ENCODE data around the gene CAMTA1.

DNA sequence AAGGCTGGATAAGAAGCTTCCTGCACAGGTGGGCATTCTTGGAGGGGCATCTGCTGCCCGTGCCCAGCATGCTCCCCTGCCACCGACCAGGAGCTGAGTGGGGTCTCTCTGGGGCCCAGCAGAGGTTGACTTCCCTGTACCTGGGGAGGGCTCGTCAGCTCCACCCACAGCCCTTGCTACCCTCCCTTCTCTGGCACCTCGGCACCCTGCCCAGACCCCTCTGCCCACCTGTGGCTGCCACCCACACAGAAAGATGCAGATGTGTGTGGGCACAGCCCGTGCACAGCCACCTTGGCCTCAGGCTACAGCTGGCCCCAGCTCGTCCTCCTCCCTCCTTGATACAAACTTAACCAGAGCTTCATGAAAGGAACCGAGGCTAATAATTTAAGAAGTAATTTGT is 744.7 kb downstream of the CAMTA1 start:
- TF ChIP-seq, protein P1, sequence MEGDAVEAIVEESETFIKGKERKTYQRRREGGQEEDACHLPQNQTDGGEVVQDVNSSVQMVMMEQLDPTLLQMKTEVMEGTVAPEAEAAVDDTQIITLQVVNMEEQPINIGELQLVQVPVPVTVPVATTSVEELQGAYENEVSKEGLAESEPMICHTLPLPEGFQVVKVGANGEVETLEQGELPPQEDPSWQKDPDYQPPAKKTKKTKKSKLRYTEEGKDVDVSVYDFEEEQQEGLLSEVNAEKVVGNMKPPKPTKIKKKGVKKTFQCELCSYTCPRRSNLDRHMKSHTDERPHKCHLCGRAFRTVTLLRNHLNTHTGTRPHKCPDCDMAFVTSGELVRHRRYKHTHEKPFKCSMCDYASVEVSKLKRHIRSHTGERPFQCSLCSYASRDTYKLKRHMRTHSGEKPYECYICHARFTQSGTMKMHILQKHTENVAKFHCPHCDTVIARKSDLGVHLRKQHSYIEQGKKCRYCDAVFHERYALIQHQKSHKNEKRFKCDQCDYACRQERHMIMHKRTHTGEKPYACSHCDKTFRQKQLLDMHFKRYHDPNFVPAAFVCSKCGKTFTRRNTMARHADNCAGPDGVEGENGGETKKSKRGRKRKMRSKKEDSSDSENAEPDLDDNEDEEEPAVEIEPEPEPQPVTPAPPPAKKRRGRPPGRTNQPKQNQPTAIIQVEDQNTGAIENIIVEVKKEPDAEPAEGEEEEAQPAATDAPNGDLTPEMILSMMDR (optimal IDR thresholded peaks at IDR 0.05 in 1 of 3, IDR thresholded peaks at IDR 0.05 in 1 of 3, conservative IDR thresholded peaks at IDR 0.05 in 1 of 3; ENCODE audit: extremely low read depth in 1 of 3, insufficient read depth in 2 of 3, low read length in 3 of 3): no peak
- TF ChIP-seq EZH2 (IDR thresholded peaks at IDR 0.05; ENCODE audit: low read length): no peak

All from keratinocyte (primary cell).